HG03039 (cell line): ENCODE measurements around the gene IL20RA.
"Not testable (repeated sequence)": the region's sequence is repeated elsewhere in the genome, so short reads cannot be mapped to it uniquely, and the experiment has no call there.

ENCODE experiments used
- ATAC-seq: cut with Tn5 transposase; IDR thresholded peaks from one replicate; pipeline ENCODE4 v1.9.1; 2021; ENCODE audit warnings: mild to moderate bottlenecking, moderate library complexity; ENCODE audit not compliant: unreplicated experiment

Gene IL20RA

GRCh38 chr6:137044366-137045221 is at the start of gene IL20RA:
IL20RA (minus strand) TSS chr6:137044965; CDS start chr6:137044728, 237 bp downstream.
- ATAC-seq = no peak

GRCh38 chr6:137093183-137094069 is 48.7 kb upstream of the IL20RA start:
- ATAC-seq = no peak

GRCh38 chr6:137092018-137092417 is 47.3 kb upstream of the IL20RA start:
- no peak for ATAC-seq

GRCh38 chr6:137089305-137089704 is 44.5 kb upstream of the IL20RA start:
- ATAC-seq = no peak

- no peak for ATAC-seq
These were observed 43.1 kb upstream of the IL20RA start for GRCh38 chr6:137087902-137088301.

GRCh38 chr6:137086031-137086430 is 41.3 kb upstream of the IL20RA start:
- ATAC-seq = no peak

GRCh38 chr6:137084865-137085617 is 40.3 kb upstream of the IL20RA start:
- no peak for ATAC-seq

- no peak for ATAC-seq
These were observed 39.3 kb upstream of the IL20RA start for GRCh38 chr6:137084090-137084489.

- no peak for ATAC-seq
These were observed 37.2 kb upstream of the IL20RA start for GRCh38 chr6:137081997-137082396.

GRCh38 chr6:137080711-137081110 is 35.9 kb upstream of the IL20RA start:
- ATAC-seq = no peak

- ATAC-seq = peak; percentile 98
These were observed 31.7 kb upstream of the IL20RA start for GRCh38 chr6:137076277-137077068.

- ATAC-seq = not testable (repeated sequence)
These were observed 31.0 kb upstream of the IL20RA start for GRCh38 chr6:137075790-137076189.

GRCh38 chr6:137070303-137070702 is 25.5 kb upstream of the IL20RA start:
- no peak for ATAC-seq

- no peak for ATAC-seq
These were observed 22.6 kb upstream of the IL20RA start for GRCh38 chr6:137067399-137067798.

- ATAC-seq = no peak
These were observed 13.3 kb upstream of the IL20RA start for GRCh38 chr6:137058037-137058436.

- ATAC-seq = no peak
These were observed 11.5 kb upstream of the IL20RA start for GRCh38 chr6:137056121-137056880.

GRCh38 chr6:137051790-137052472 is 7.2 kb upstream of the IL20RA start:
- ATAC-seq = no peak

- ATAC-seq = no peak
These were observed 4.3 kb upstream of the IL20RA start for GRCh38 chr6:137049095-137049494.

- ATAC-seq = no peak
These were observed 2.2 kb upstream of the IL20RA start for GRCh38 chr6:137046871-137047412.
